NCI-H510A treated with DMSO at 0.1 percent for 48 hours (cell line): Measurements from ENCODE around the gene CLTCL1.
A peak's percentile ranks its signal among the peaks of the same experiment; 100 is the strongest.
"Not testable (repeated sequence)": the region's sequence is repeated elsewhere in the genome, so short reads cannot be mapped to it uniquely, and the experiment has no call there.

ENCODE experiments used
- DNase-seq: peaks from one replicate; lab custom pipeline; 2025; lab: John Stamatoyannopoulos, UW

Gene CLTCL1

DNA sequence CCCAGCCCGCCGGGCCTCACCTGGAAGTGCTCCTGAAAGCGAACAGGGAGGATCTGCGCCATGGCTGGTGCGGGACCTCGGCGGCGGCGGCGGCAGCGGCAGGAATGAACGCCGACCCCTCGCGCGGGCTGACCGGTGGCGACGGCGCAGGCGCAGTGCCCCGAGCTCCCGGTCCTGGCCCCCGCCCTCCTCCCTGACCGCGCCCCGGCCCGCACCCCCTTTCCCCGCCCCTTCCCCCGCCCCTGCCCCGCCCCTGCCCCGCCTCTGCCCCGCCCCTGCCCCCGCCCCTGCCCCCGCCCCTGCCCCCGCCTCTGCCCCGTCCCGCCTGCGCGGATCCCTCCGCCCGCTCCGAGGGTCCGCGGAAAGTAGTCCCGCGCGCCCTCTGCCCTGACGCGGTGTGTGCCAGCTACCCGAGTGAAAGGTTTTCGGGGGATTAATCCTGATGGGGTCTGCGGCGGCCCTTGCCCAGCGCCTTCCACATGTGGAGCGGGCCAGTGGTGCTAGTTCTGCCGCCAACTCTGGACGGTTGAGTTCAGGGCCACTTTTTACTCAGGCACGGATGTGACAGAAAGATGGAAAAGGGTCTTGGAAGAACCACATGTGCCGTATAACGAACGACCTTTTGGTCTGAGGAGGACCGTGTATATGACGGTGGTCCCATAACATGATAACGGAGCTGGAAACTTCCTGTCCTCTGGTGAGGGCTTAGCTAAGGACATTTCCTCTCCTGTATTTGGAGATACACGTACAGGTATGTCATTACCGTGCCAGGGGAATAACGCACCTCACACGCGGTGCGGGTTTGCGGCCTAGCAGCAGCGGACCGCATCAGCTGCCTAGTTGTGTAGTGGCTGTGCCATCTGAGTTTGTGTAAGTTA is at the start of gene CLTCL1:
CLTCL1 (minus strand) TSS at position 140 of the 878 bp plus-strand sequence; CDS start at position 62, 78 bp downstream.
- DNase-seq = peak; percentile 47

DNA sequence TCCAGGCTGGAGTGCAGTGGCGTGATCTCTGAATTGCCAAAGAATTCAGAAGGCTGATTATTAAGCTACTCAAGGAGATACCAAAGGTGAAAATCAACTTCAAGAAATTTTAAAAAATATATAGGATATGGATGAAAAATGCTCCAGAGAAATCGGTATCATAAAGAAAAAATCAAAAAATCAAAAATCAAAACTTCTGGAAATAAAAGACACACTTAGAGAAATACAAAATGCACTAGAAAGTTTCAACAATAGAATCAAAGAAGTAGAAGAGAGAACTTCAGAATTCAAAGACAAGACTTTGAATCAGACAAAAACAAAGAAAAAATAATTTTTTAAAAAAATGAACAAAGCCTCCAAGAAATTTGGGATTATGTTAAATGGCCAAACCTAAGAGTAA is 45.6 kb upstream of the CLTCL1 start:
- no peak for DNase-seq

DNA sequence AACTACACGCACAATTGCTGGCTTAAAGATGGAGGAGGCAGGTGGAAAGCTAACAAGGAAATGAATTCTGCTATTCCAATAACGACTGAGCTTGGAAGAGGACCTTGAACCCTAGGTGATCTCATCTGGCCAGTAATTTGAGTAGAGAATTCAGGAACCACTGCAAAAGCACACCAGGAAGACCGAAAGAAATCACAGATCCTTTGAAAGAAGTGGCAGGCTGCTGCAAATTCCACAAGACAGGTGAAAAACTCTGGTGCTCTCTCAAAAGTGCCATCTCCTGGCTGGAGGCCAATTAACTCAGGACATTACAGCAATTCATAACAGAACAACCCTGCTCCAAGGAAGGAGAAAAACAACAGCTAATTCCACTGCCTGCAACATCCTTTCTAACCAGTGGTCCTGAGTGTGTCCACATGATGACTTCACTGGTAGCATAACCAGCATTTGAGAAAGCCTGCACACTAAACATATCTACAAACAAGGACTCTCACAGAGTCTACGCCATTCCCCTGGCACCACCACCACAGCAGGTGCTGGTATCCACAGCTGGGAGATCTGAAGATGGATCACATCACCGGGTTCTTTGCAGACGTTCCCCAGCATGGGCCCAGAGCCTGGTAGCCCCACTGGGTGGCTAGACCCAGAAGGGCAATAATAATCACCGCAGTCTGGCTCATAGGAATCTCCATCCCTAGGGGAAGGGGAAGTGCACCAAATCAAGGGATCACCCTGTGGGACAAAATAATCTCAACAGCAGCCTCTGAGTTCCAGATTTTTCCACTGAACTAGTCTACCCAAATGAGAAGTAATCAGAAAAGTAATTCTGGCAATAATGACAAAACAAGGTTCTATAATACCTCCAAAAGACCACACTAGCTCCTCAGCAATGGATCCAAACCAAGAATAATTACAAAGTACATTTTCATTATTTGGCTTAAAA is 44.9 kb upstream of the CLTCL1 start:
- no peak for DNase-seq

DNA sequence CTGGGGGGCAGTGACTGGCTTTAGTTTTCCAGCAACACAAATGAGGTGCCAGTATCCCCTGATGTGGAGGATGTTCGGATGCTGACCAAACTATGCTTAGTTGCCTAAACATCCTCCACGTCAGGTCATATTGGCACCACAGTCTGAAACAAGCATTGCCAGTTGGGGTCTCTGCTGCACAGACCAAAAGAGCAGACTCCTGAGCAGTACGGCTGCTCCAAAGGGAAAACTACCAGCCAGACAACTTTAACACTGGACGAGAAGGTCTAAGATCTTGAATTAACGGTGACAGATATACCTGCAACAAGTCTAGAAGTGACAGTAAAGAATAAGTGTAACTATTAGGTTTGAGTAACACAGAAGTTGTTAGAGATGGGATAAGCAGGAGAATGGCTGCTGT is 40.5 kb upstream of the CLTCL1 start:
- DNase-seq = no peak

DNA sequence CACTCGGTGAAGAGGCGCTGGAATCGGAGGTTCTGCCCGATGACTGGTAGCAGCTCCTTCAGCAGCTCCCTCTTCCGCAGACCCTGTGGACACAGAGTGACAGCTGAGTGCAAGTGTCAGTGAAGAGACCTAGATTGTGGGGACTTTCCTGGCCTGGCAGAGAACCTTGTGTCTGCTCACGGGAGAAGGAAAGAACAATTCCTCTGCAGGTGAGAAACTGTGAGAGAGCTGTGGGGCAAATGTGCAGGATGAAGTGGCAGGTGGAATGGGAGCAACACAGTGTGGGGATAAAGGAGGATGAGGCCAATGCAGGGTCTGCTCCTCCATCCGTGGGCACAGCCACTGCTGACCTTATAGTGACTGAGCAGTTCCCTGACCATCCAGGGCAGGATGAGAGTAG is 40.0 kb upstream of the CLTCL1 start:
- no peak for DNase-seq

DNA sequence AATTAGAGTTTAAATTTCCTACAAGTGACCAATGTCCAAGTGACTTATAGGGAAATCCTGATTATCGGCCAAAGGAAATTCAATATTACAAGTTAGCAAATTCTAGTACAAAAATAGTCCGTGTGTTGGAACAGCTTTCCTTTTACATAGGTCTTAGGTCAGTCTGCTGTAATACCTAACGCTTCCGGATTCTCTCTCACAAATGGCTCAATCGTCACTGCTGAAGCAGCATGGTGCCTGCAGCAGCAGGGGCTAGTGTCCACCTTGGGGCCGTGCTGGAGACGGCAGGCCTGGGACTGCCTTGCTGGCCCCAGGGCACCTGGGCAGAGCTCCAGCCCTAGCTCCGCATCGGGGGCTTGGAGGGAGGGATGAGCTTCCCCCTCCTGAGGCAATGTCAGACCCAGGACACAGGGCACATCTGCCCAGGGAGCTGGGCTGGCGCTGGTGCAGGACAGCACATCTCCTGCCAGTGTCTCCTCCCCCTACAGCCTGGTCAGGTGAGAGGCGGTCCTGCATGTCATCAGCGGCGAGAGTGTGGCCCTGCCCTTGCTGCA is 39.4 kb upstream of the CLTCL1 start:
- DNase-seq = no peak

DNA sequence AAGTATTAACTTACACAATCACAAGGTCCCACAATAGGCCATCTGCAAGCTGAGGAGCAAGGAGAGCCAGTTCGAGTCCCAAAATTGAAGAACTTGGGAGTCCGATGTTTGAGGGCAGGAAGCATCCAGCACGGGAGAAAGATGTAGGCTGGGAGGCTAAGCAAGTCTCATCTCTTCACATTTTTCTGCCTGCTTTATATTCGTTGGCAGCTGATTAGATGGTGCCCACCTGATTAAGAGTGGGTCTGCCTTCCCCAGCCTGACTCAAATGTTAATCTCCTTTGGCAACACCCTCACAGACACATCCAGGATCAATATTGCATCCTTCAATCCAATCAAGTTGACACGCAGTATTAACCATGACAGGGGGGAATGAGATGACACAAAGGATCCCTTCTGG is 38.7 kb upstream of the CLTCL1 start:
- DNase-seq = not testable (repeated sequence)

DNA sequence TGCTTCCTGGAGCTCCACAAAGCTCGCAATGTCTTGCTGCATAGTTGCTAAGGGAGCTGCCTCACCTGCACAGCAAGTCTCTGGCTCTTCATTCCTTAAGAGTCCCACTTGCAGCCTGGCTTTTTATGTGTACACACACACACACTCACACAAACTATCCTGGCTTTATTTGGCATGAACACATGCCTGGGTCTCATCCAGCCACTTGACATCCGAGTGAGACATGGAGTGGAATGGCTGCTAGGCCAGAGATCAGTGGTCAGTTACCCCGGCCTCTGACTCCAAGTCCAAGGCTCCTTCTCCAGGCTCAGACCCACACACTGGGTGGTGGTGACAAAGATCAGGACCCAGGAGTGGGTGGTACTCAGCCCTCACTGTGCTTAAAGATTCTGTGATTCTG is 37.9 kb upstream of the CLTCL1 start:
- DNase-seq = no peak

DNA sequence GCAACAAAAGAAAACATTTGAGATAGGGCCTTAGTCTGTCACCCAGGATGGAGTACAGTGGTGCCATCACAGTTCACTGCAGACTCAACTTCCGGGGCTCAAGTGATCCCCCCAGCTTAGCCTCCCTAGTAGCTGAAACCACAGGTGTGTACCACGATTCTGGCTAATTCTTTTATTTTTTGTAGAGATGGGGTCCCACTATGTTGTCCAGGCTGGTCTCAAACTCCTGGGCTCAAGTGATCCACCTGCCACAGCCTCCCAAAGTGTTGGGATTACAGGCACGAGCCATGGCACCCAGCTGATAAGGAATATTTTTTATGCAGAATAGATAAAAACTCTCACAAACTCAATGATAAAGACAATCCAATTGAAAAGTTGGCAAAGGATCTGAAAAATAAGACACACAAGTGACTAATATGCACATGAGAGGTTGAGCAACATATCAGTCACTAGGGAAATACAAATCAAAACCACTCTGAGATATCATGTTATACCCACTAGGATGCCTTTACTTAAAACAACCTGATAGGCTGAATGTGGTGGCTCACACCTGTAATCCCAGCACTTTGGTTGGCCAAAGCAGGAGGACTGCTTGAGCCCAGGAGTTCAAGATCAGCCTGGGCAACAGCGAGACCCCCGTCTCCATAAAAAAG is 33.9 kb upstream of the CLTCL1 start:
- DNase-seq = no peak

DNA sequence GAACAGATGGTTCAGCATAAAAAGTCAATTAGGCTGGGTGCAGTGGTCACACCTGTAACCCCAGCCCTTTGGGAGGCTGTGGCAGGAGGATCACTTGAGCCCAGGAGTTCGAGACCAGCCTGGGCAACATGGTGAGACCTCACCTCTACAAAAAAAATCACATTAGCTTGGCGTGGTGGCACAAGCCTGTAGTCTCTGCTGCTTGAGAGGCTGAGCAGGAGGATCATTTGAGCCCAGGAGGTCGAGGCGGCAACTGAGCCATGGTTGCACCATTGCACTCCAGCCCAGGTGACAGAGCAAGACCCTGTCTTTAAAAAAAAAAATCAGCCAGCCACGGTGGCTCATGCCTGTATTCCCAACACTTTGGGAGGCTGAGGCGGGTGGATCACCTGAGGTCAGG is 31.9 kb upstream of the CLTCL1 start:
- not testable (repeated sequence) for DNase-seq

DNA sequence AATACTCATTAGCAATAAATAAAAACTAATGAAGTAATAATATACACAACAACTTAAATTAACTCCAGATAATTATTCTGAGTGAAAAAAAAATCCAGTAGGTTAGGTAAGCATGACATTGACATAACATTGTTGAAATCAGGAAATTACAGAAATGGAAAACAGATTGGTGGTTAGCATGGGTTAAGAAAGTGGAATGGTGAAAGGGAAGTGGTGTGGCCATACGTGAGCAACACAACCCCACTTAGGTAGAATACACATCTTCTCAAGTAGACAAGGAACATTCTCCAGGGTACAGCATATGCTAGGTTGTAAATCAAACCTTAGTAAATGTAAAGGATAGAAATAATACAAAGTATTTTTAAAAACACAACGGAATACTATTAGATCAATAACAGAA is 30.2 kb upstream of the CLTCL1 start:
- DNase-seq = no peak

DNA sequence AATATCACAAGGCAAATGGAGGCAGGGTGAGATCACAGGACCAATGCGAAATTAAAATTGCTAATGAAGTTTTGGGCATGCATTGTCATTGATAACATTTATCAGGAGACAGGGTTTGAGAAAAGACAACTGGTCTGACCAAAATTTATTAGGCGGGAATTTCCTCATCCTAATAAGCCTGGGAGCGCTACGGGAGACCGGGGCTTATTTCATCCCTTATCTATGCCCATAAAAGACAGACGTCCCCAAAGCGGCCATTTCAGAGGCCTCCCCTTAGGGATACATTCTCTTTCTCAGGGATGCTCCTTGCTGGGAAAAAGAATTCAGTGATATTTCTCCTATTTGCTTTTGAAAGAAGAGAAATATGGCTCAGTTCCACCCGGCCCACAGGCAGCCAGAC is 28.6 kb upstream of the CLTCL1 start:
- not testable (repeated sequence) for DNase-seq

DNA sequence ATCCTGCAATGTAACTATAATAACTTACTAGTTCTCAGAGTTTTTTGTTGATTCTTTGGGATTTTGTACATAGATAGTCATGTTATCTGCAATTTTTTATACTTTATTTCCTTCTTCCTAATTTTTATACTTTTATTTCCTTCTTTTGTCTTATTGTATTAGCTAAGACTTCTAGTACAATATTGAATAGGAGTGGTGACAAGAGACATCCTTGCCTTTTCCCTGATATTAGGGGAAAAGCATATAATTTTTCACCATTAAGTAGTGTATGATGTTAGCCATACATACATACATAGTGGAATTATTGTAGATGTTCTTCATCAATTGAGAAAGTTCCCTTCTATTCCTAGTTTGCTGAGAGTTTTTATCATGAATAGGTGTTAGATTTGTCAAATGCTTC is 27.8 kb upstream of the CLTCL1 start:
- DNase-seq = no peak

DNA sequence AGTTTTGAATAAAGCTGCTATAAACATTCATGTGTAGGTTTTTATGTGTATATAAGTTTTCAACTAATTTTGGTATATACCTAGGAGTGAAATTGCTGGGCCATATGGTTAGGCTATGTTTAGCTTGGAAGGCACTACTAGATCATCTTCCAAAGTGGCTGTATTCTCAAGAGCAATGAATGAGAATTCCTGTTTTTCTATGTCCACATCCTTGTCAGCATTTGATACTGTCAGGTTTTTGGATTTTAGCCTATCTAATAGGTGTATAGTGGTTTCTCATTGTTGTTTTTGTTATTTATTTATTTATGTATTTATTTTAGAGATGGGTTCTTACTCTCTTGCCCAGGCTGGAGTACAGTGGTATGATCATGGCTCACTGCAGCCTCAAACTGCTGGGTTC is 26.3 kb upstream of the CLTCL1 start:
- no peak for DNase-seq

DNA sequence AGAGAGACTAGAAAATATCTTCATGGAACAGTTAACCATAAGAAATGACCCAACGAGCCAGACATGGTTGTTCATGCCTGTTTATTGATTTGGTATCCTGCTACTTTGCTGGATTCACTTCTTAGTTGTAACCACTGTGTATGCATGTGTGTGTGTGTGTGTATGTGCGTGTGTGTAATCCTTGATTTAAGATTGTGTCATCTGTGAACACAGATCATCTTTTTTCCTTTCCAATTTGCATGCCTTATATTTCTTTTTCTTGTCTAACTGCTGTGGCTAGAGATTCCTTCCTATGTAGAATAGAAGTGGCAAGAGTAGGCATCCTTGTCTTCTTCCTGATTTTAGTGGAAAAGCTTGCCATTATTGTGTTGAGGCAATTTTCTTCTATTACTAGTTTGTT is 16.4 kb upstream of the CLTCL1 start:
- DNase-seq = no peak

DNA sequence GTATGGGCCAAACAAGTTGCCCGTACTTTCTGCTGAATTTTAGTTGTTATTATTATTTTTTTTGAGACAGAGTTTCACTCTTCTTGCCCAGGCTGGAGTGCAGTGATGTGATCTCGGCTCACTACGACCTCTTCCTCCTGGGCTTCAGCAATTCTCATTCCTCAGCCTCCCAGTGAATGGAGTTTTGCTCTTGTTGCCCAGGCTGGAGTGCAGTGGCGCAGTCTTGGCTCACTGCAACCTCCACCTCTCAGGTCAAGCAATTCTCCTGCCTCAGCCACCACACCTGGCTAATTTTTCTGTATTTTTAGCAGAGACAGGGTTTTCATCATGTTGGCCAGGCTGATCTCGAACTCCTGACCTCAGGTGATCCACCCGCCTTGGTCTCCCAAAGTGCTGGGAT is 15.0 kb upstream of the CLTCL1 start:
- DNase-seq = not testable (repeated sequence)

DNA sequence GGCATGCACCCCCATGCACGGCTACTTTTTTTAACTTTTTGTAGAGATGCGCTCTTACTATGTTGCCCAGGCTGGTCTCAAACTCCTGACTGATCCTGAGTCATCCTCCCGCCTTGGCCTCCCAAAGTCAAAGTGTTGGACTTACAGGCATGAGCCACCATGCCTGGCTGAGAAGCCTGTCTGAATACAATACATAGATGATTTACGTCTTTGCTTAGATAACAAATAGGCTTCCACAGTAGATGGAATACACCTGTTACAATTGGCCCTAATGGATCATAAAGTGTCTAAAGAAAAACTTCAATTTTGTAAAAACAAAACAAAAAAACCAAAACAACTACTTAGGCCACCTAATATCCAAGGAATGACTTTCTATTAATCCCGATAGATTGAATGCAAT is 13.0 kb upstream of the CLTCL1 start:
- no peak for DNase-seq

DNA sequence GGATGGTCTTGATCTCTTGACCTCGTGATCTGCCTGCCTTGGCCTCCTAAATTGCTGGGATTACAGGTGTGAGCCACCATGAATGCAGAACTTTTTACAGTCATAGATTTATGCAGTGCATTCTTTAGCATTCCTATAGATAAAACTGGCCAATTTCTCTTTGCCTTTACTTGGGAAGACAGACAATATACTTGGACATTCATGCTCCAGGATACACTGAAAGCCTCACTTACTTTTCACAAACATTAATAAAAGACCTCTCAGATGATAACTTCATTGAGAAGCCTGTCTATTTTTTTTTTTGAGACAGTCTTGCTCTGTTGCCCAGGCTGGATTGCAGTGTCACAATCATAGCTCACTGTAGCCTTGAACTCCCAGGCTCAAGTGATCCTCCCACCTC is 12.3 kb upstream of the CLTCL1 start:
- DNase-seq = no peak

DNA sequence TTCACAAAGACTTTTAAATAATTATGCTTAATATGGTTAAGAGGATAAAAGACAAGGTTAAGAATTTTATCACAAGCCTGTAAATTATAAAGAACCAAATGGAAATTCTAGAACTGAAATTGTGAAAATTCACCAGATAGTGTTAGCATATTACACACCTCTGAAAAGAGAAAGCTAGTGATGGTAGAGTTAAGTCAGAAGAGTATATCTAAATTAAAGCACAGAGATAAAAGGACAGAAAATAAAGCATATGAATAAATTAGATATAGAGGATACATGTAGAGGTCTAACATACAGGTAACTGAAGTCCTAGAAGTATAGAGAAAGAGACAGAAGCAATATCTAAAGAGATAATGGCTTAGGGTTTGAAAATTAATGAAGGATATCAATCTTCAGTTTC is 4.2 kb upstream of the CLTCL1 start:
- DNase-seq = no peak

DNA sequence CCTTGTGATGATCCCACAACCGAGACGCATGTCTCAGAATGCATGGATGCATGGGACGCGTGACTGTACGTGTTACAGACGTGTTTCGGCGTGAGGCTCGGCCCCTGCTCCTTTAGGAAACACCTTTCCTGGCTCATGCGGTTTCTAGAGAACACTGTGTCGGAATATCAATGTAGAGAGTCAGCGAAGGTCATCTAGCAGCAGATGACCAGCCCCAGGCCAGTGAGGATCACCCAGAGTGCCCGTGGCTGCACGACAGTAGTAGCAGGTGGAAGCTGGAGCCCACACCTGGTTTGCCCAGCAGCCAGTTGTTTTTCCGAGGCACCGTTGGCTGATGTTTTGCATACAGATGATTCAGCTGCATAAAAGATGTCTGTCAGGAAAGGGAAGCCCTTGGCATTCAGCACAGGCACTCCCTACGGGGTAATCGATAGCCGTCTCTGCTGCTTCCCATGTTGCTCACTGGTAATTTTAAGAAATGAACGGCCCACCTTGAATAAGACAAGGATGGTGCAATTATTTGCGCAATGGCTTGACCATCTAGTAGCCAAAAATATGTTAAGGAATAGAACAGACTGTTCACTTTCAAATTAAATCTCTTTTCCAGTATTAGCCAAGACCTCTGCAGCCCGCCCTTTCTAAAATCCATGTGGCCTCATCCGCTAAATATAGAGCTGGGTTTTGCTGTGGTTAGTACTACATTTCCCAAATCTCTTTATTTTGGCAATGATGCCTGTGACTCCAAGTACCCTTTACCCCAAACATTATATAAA is 1.1 kb upstream of the CLTCL1 start:
- DNase-seq = peak; percentile 30

DNA sequence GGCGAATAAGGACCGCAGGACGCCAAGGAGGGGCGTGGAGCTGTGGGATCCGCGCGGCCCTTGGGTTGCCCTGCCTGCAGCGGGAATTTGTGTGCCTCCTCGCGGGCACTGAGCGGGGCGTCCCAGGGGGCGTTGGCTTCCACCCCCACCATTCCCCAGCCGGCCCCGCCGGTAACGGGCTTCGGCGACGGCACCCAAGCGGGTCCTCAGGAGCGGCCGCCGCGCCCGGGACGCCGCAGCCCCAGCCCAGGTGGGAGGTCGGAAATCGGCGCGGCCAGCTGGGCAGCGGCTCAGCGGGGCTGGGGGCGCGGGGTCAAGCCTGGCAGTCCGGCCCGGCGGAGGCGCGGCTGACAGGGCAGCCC is 320 bp downstream of the CLTCL1 start:
- no peak for DNase-seq
